ENCODE results near the gene GAB2.
"Not testable (repeated sequence)": the region's sequence is repeated elsewhere in the genome, so short reads cannot be mapped to it uniquely, and the experiment has no call there.

The GAB2 gene

DNA sequence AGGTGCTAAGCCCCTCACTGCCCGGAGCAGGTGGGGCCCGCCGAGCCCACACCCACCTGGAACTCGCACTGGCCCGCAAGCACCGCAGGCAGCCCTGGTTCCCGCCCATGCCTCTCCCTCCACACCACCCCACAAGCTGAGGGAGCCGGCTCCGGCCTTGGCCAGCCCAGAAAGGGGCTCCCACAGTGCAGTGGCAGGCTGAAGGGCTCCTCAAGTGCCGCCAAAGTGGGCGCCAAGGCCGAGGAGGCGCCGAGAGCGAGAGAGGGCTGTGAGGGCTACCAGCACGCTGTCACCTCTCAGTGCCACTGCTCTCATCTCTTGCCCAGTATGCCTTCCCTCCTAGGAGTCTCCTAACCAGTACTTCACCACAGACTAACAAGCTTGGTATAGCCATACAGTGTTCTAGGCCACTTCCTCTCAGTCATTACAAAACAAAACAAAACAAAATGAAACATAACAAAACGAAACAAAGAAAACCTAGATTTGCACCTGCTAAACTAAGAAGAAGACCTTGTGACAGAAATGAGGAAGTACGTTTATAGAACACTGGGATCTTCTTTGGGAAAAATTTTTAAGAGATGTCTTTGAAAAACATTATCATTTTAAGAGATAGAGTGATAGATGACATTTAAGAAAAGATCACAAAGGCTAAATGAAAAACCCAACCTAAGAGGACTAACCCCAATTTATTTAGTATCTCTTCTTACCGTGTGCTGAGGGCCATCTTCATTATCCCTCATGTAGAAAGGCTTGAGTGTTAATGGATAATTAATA is 47.7 kb upstream of the GAB2 start:
- Histone ChIP-seq H3K4me3 (ENCODE audit: low read depth, low read length) (no peak overlapping the region), H3K4me1 (ENCODE audit: control insufficient read depth, insufficient read depth, low read length) (no peaks in the 10 kb centered on the region), H3K36me3 (ENCODE audit: control insufficient read depth in 2 of 2, insufficient read depth in 1 of 2, low read length in 2 of 2) (peaks cover 0 to 39% of the 10 kb centered on the region in 2 experiments; a peak in 2 of 3 replicates), H3K27ac (ENCODE audit: extremely low read depth, low read depth, low read length) (no peak overlapping the region), H3K9me3 (ENCODE audit: control insufficient read depth, insufficient read depth, low read depth, low read length) (no peaks in the 10 kb centered on the region)
- ChIA-PET CTCF (no interaction called here), POLR2A (no interaction called here)
- TF ChIP-seq ZFP37 (tag by site-specific recombination; IDR thresholded peaks at IDR 0.05), result no peak
- no peak for TF ChIP-seq ZNF146 (tag by site-specific recombination; IDR thresholded peaks at IDR 0.05)
- no peak for TF ChIP-seq ZBTB20 (tag by site-specific recombination; IDR thresholded peaks at IDR 0.05)
- TF ChIP-seq, protein P1, sequence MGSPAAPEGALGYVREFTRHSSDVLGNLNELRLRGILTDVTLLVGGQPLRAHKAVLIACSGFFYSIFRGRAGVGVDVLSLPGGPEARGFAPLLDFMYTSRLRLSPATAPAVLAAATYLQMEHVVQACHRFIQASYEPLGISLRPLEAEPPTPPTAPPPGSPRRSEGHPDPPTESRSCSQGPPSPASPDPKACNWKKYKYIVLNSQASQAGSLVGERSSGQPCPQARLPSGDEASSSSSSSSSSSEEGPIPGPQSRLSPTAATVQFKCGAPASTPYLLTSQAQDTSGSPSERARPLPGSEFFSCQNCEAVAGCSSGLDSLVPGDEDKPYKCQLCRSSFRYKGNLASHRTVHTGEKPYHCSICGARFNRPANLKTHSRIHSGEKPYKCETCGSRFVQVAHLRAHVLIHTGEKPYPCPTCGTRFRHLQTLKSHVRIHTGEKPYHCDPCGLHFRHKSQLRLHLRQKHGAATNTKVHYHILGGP (tag by site-specific recombination; IDR thresholded peaks at IDR 0.05), result no peak
- no peak for TF ChIP-seq ZNF311 (tag by site-specific recombination; IDR thresholded peaks at IDR 0.05; ENCODE audit: borderline replicate concordance)
- TF ChIP-seq ZNF596 (tag by site-specific recombination; IDR thresholded peaks at IDR 0.05), result no peak

DNA sequence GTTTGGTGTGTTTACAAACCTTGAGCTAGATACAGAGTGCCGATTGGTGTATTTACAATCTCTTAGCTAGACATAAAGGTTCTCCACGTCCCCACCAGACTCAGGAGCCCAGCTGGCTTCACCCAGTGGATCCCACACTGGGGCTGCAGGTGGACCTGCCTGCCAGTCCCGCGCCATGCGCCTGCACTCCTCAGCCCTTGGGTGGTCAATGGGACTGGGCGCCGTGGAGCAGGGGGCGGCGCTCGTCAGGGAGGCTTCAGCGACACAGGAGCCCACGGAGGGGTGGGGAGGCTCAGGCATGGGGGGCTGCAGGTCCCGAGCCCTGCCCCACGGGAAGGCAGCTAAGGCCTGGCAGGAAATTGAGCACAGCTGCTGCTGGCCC is 47.2 kb upstream of the GAB2 start:
- H3K4me3 ChIP-seq (ENCODE audit: low read depth, low read length); POLR2A ChIA-PET; H3K9me3 ChIP-seq (ENCODE audit: control insufficient read depth, insufficient read depth, low read depth, low read length); H3K4me1 ChIP-seq (ENCODE audit: control insufficient read depth, insufficient read depth, low read length); H3K27ac ChIP-seq (ENCODE audit: extremely low read depth, low read depth, low read length): not testable (repeated sequence)
- peaks cover 0 to 45% of the 10 kb centered on the region in 2 experiments; a peak in 2 of 3 replicates for H3K36me3 ChIP-seq (ENCODE audit: control insufficient read depth in 2 of 2, insufficient read depth in 1 of 2, low read length in 2 of 2)
- CTCF ChIA-PET, result interaction anchor here (0.7 kb wide), 1 partner anchor 32 kb away, joined by 3 read pairs; no protein-coding TSS in a partner anchor

DNA sequence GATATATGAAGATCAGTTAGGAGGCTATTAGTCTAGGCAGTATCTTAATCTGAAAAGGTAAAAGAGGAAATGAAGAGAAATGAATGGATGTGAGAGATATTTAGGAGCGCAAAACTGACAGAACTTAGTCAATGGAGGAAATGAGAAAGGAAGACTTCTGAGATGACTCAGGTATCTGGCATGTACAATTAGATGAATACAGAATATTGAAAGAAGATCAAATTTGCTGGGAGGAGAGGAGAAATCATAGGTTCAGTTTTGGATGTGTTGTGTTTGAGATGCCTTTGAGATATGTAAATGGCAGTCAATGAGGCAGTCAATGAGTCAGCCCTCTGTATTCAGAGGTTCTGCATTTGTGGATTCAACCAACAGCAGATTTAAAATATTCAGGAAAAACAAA is 42.9 kb upstream of the GAB2 start:
- ChIA-PET POLR2A (no interaction called here), CTCF (no interaction called here)
- Histone ChIP-seq H3K27ac (ENCODE audit: extremely low read depth, low read depth, low read length) (no peak overlapping the region), H3K36me3 (ENCODE audit: control insufficient read depth in 2 of 2, insufficient read depth in 1 of 2, low read length in 2 of 2) (peaks cover 0 to 51% of the 10 kb centered on the region in 2 experiments; a peak in 2 of 3 replicates), H3K9me3 (ENCODE audit: control insufficient read depth, insufficient read depth, low read depth, low read length) (no peaks in the 10 kb centered on the region), H3K4me1 (ENCODE audit: control insufficient read depth, insufficient read depth, low read length) (no peaks in the 10 kb centered on the region), H3K4me3 (ENCODE audit: low read depth, low read length) (no peak overlapping the region)
- TF ChIP-seq ZNF626 (tag by site-specific recombination; IDR thresholded peaks at IDR 0.05) (no peak), ZBTB20 (tag by site-specific recombination; IDR thresholded peaks at IDR 0.05) (no peak), ZNF133 (tag by site-specific recombination; IDR thresholded peaks at IDR 0.05) (no peak), IKZF3 (tag by site-specific recombination; IDR thresholded peaks at IDR 0.05) (no peak), ZNF560 (tag by site-specific recombination; IDR thresholded peaks at IDR 0.05; ENCODE audit: borderline replicate concordance) (no peak), TCF7L2 (IDR thresholded peaks at IDR 0.05; ENCODE audit: borderline replicate concordance, low read depth, low read length) (no peak), KLF16 (tag by site-specific recombination; IDR thresholded peaks at IDR 0.05) (no peak), ZNF23 (tag by site-specific recombination; IDR thresholded peaks at IDR 0.05; ENCODE audit: borderline replicate concordance) (no peak), ZNF677 (tag by site-specific recombination; IDR thresholded peaks at IDR 0.05) (no peak)
- TF ChIP-seq, protein P2, sequence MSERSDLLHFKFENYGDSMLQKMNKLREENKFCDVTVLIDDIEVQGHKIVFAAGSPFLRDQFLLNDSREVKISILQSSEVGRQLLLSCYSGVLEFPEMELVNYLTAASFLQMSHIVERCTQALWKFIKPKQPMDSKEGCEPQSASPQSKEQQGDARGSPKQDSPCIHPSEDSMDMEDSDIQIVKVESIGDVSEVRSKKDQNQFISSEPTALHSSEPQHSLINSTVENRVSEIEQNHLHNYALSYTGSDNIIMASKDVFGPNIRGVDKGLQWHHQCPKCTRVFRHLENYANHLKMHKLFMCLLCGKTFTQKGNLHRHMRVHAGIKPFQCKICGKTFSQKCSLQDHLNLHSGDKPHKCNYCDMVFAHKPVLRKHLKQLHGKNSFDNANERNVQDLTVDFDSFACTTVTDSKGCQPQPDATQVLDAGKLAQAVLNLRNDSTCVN (tag by site-specific recombination; optimal IDR thresholded peaks at IDR 0.05), result no peak
- TF ChIP-seq, protein P3, sequence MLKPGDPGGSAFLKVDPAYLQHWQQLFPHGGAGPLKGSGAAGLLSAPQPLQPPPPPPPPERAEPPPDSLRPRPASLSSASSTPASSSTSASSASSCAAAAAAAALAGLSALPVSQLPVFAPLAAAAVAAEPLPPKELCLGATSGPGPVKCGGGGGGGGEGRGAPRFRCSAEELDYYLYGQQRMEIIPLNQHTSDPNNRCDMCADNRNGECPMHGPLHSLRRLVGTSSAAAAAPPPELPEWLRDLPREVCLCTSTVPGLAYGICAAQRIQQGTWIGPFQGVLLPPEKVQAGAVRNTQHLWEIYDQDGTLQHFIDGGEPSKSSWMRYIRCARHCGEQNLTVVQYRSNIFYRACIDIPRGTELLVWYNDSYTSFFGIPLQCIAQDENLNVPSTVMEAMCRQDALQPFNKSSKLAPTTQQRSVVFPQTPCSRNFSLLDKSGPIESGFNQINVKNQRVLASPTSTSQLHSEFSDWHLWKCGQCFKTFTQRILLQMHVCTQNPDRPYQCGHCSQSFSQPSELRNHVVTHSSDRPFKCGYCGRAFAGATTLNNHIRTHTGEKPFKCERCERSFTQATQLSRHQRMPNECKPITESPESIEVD (tag by site-specific recombination; IDR thresholded peaks at IDR 0.05), result no peak
- TF ChIP-seq, protein P4, sequence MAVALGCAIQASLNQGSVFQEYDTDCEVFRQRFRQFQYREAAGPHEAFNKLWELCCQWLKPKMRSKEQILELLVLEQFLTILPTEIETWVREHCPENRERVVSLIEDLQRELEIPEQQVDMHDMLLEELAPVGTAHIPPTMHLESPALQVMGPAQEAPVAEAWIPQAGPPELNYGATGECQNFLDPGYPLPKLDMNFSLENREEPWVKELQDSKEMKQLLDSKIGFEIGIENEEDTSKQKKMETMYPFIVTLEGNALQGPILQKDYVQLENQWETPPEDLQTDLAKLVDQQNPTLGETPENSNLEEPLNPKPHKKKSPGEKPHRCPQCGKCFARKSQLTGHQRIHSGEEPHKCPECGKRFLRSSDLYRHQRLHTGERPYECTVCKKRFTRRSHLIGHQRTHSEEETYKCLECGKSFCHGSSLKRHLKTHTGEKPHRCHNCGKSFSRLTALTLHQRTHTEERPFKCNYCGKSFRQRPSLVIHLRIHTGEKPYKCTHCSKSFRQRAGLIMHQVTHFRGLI (tag by site-specific recombination; IDR thresholded peaks at IDR 0.05), result no peak
